Mesendoderm (in vitro differentiated cells): Measurements from ENCODE around the gene SDC1.
"Not testable (repeated sequence)": the region's sequence is repeated elsewhere in the genome, so short reads cannot be mapped to it uniquely, and the experiment has no call there.

Experiments used
- DNase-seq: peaks from one replicate; pipeline ENCODE4 v3.0.0; 2013
- H2AK5ac ChIP-seq: 2 replicates; pipeline ENCODE4 v1.6.1; 2013; ENCODE audit warnings: low read length, inconsistent platforms
- H2BK120ac ChIP-seq: 2 replicates; pipeline ENCODE4 v1.6.1; 2013; ENCODE audit warnings: low read depth, mild to moderate bottlenecking, low read length, moderate library complexity, mixed read lengths
- H2BK15ac ChIP-seq: replicated peaks from 2 replicates; pipeline ENCODE4 v1.6.1; 2013; ENCODE audit warnings: low read depth, mild to moderate bottlenecking, moderate library complexity
- H2BK5ac ChIP-seq: 2 replicates; pipeline ENCODE4 v1.6.1; 2013; ENCODE audit warnings: low read length, inconsistent platforms
- H3K18ac ChIP-seq: 2 replicates; pipeline ENCODE4 v1.6.1; 2013; ENCODE audit warnings: mild to moderate bottlenecking, low read length, mixed read lengths
- H3K23ac ChIP-seq: one replicate; pipeline ENCODE4 v1.6.1; 2013; ENCODE audit warnings: low read length
- H3K27ac ChIP-seq: 2 replicates; pipeline ENCODE4 v1.5.1; 2013; ENCODE audit warnings: low read depth, mild to moderate bottlenecking, inconsistent platforms, low read length, moderate library complexity
- H3K27me3 ChIP-seq: 2 replicates; pipeline ENCODE4 v1.6.1; 2013; ENCODE audit warnings: low read length, control low read depth, mild to moderate bottlenecking, inconsistent platforms; ENCODE audit not compliant: insufficient read depth, poor library complexity
- H3K36me3 ChIP-seq: 2 replicates; pipeline ENCODE4 v1.6.1; 2013; ENCODE audit warnings: low read length, inconsistent platforms; ENCODE audit not compliant: control insufficient read depth, insufficient read depth
- H3K4ac ChIP-seq: one replicate; pipeline ENCODE4 v1.6.1; 2013; ENCODE audit warnings: low read depth, mild to moderate bottlenecking, low read length, moderate library complexity
- H3K4me1 ChIP-seq: 2 replicates; pipeline ENCODE4 v1.6.1; 2013; ENCODE audit warnings: low read depth, low read length, inconsistent platforms; ENCODE audit not compliant: control insufficient read depth
- H3K4me2 ChIP-seq: 2 replicates; pipeline ENCODE4 v1.6.1; 2013; ENCODE audit warnings: low read length
- H3K4me3 ChIP-seq: 2 replicates; pipeline ENCODE4 v1.5.1; 2013; ENCODE audit warnings: mild to moderate bottlenecking, low read length
- H3K56ac ChIP-seq: one replicate; pipeline ENCODE4 v1.6.1; 2013; ENCODE audit warnings: low read length
- H3K79me1 ChIP-seq: 2 replicates; pipeline ENCODE4 v1.6.1; 2013; ENCODE audit warnings: low read length, inconsistent platforms
- H3K79me2 ChIP-seq: 2 replicates; pipeline ENCODE4 v1.6.1; 2013; ENCODE audit warnings: mild to moderate bottlenecking, low read length; ENCODE audit not compliant: control insufficient read depth, insufficient read depth
- H3K9ac ChIP-seq: 2 replicates; pipeline ENCODE4 v1.6.1; 2013; ENCODE audit warnings: low read length, inconsistent platforms
- H4K5ac ChIP-seq: one replicate; pipeline ENCODE4 v1.6.1; 2013; ENCODE audit warnings: low read length
- H4K8ac ChIP-seq: one replicate; pipeline ENCODE4 v1.6.1; 2013; ENCODE audit warnings: low read depth, mild to moderate bottlenecking, control low read depth, low read length, moderate library complexity
- WGBS: extraction: QIAGEN DNeasy Blood & Tissue Kit; methylation state at CpG from one replicate; pipeline ENCODE4 v1.1.7; 2013; ENCODE audit warnings: low lambda C conversion rate, missing lambda C conversion rate; ENCODE audit not compliant: insufficient coverage; ENCODE audit errors: extremely low coverage; 5-methylcytosine and 5-hydroxymethylcytosine counted together

The SDC1 gene

GRCh38 chr2:20254731-20255130, 29.8 kb upstream of the SDC1 start:
- H3K56ac ChIP-seq = no peak overlapping the region
- no peak overlapping the region for H4K8ac ChIP-seq
- H3K79me1 ChIP-seq = no peaks in the 10 kb centered on the region
- no peak overlapping the region for H3K4ac ChIP-seq
- no peak for DNase-seq
- H3K18ac ChIP-seq = no peak overlapping the region
- H3K4me2 ChIP-seq = no peak overlapping the region
- H2AK5ac ChIP-seq = no peak overlapping the region
- no CpG with 5 or more reads among the region's 4 CpGs for WGBS
- H2BK120ac ChIP-seq = no peak overlapping the region
- H2BK5ac ChIP-seq = no peak overlapping the region
- H3K9ac ChIP-seq = no peak overlapping the region
- H3K27ac ChIP-seq = no peak overlapping the region
- H3K27me3 ChIP-seq = no peaks in the 10 kb centered on the region
- H2BK15ac ChIP-seq = no peak overlapping the region
- no peak overlapping the region for H4K5ac ChIP-seq
- H3K36me3 ChIP-seq = peaks cover 4% of the 10 kb centered on the region
- H3K23ac ChIP-seq = no peak overlapping the region
- no peak overlapping the region for H3K4me3 ChIP-seq
- H3K79me2 ChIP-seq = no peaks in the 10 kb centered on the region
- no peaks in the 10 kb centered on the region for H3K4me1 ChIP-seq

GRCh38 chr2:20250436-20250835, 25.5 kb upstream of the SDC1 start:
- no peak overlapping the region for H4K5ac ChIP-seq
- H2BK120ac ChIP-seq = no peak overlapping the region
- no peak overlapping the region for H3K4me3 ChIP-seq
- H3K4ac ChIP-seq = no peak overlapping the region
- H3K36me3 ChIP-seq = peaks cover 6% of the 10 kb centered on the region
- no peaks in the 10 kb centered on the region for H3K4me1 ChIP-seq
- no peak overlapping the region for H2BK5ac ChIP-seq
- no peaks in the 10 kb centered on the region for H3K79me1 ChIP-seq
- H2AK5ac ChIP-seq = no peak overlapping the region
- H2BK15ac ChIP-seq = no peak overlapping the region
- DNase-seq = no peak
- H3K23ac ChIP-seq = no peak overlapping the region
- H3K4me2 ChIP-seq = no peak overlapping the region
- H3K27ac ChIP-seq = no peak overlapping the region
- H3K79me2 ChIP-seq = no peaks in the 10 kb centered on the region
- H3K18ac ChIP-seq = no peak overlapping the region
- H3K9ac ChIP-seq = no peak overlapping the region
- H3K56ac ChIP-seq = no peak overlapping the region
- no peaks in the 10 kb centered on the region for H3K27me3 ChIP-seq
- no peak overlapping the region for H4K8ac ChIP-seq

GRCh38 chr2:20249170-20249569, 24.2 kb upstream of the SDC1 start:
- Histone ChIP-seq H2AK5ac (no peak overlapping the region), H3K4ac (no peak overlapping the region), H3K9ac (no peak overlapping the region), H3K4me3 (no peak overlapping the region), H4K8ac (no peak overlapping the region), H3K4me1 (no peaks in the 10 kb centered on the region), H3K27me3 (no peaks in the 10 kb centered on the region), H3K4me2 (no peak overlapping the region), H3K27ac (no peak overlapping the region), H2BK5ac (no peak overlapping the region), H3K18ac (no peak overlapping the region), H3K36me3 (peaks cover 5% of the 10 kb centered on the region), H4K5ac (no peak overlapping the region), H2BK120ac (no peak overlapping the region), H2BK15ac (no peak overlapping the region), H3K79me2 (no peaks in the 10 kb centered on the region), H3K23ac (no peak overlapping the region), H3K56ac (no peak overlapping the region), H3K79me1 (no peaks in the 10 kb centered on the region)
- WGBS = no CpG with 5 or more reads among the region's 6 CpGs
- no peak for DNase-seq

- Histone ChIP-seq H3K79me1 (no peaks in the 10 kb centered on the region), H3K27ac (no peak overlapping the region), H2BK120ac (no peak overlapping the region), H2BK5ac (no peak overlapping the region), H3K9ac (no peak overlapping the region), H3K36me3 (peaks cover 3% of the 10 kb centered on the region), H3K18ac (no peak overlapping the region), H3K23ac (no peak overlapping the region), H3K4me2 (no peak overlapping the region), H2AK5ac (no peak overlapping the region), H3K79me2 (no peaks in the 10 kb centered on the region), H2BK15ac (no peak overlapping the region), H3K27me3 (no peaks in the 10 kb centered on the region), H4K5ac (no peak overlapping the region), H3K4me1 (no peaks in the 10 kb centered on the region), H3K4ac (no peak overlapping the region), H4K8ac (no peak overlapping the region), H3K4me3 (no peak overlapping the region), H3K56ac (no peak overlapping the region)
- no peak for DNase-seq
- no CpG with 5 or more reads among the region's 1 CpG for WGBS
These were observed 22.2 kb upstream of the SDC1 start for GRCh38 chr2:20247084-20247483.

GRCh38 chr2:20243637-20244036, 18.7 kb upstream of the SDC1 start:
- WGBS = no CpG with 5 or more reads among the region's 5 CpGs
- not testable (repeated sequence) for H2AK5ac ChIP-seq, H3K56ac ChIP-seq, H3K79me1 ChIP-seq, H2BK5ac ChIP-seq, H3K27ac ChIP-seq, H3K9ac ChIP-seq, H3K23ac ChIP-seq, H3K4me1 ChIP-seq, H3K79me2 ChIP-seq, H3K18ac ChIP-seq, H3K4me2 ChIP-seq, DNase-seq, H3K4me3 ChIP-seq, H3K36me3 ChIP-seq, H3K4ac ChIP-seq, H2BK120ac ChIP-seq, H3K27me3 ChIP-seq, H4K5ac ChIP-seq, H4K8ac ChIP-seq, H2BK15ac ChIP-seq

- Histone ChIP-seq H2BK120ac (no peak overlapping the region), H3K9ac (no peak overlapping the region), H3K4ac (no peak overlapping the region), H3K4me2 (no peak overlapping the region), H3K27me3 (no peaks in the 10 kb centered on the region), H2AK5ac (no peak overlapping the region), H3K4me1 (no peaks in the 10 kb centered on the region), H4K5ac (no peak overlapping the region), H2BK15ac (no peak overlapping the region), H3K56ac (no peak overlapping the region), H3K23ac (no peak overlapping the region), H3K36me3 (no peaks in the 10 kb centered on the region), H3K18ac (no peak overlapping the region), H3K79me2 (no peaks in the 10 kb centered on the region), H3K27ac (no peak overlapping the region), H4K8ac (no peak overlapping the region), H3K4me3 (no peak overlapping the region), H3K79me1 (no peaks in the 10 kb centered on the region), H2BK5ac (no peak overlapping the region)
- no CpG with 5 or more reads among the region's 9 CpGs for WGBS
- peak; percentile 77 for DNase-seq
These were observed 17.9 kb upstream of the SDC1 start for GRCh38 chr2:20242727-20243377.
